Amniotic epithelial cell (primary cell): ENCODE results near the gene MYF5.

Experiments
- DNase-seq: peaks from one replicate; pipeline ENCODE4 v3.0.0-alpha.2; 2010; ENCODE audit warnings: low read depth

Gene MYF5

DNA sequence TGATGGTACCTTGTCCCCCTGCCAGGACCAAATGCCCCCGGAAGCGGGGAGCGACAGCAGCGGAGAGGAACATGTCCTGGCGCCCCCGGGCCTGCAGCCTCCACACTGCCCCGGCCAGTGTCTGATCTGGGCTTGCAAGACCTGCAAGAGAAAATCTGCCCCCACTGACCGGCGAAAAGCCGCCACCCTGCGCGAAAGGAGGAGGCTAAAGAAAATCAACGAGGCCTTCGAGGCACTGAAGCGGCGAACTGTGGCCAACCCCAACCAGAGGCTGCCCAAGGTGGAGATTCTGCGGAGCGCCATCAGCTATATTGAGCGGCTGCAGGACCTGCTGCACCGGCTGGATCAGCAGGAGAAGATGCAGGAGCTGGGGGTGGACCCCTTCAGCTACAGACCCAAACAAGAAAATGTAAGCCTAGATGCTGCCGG lies 8.9 kb upstream of the MYF5 start:
- no peak for DNase-seq

- DNase-seq = peak; percentile 11
These were observed 8.3 kb upstream of the MYF5 start for GRCh38 chr12:80708259-80708974.

DNA sequence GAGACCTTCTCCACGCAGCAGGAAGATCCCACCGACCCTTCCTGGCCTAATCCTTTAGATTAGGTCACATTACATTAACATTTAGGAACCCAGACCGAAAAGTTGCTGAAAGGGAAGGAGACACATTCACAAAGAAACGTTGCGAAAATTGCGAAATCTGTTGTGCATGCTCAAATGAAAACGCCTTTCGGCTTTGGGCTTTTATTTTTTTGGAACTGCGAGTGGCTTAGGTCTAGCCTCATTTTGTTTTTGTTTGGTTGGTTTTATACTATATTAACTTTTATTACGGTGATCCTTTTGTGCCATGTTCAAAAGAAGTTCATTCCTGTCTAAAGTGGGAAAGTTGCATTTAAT lies 7.8 kb upstream of the MYF5 start:
- DNase-seq = peak; percentile 12

DNA sequence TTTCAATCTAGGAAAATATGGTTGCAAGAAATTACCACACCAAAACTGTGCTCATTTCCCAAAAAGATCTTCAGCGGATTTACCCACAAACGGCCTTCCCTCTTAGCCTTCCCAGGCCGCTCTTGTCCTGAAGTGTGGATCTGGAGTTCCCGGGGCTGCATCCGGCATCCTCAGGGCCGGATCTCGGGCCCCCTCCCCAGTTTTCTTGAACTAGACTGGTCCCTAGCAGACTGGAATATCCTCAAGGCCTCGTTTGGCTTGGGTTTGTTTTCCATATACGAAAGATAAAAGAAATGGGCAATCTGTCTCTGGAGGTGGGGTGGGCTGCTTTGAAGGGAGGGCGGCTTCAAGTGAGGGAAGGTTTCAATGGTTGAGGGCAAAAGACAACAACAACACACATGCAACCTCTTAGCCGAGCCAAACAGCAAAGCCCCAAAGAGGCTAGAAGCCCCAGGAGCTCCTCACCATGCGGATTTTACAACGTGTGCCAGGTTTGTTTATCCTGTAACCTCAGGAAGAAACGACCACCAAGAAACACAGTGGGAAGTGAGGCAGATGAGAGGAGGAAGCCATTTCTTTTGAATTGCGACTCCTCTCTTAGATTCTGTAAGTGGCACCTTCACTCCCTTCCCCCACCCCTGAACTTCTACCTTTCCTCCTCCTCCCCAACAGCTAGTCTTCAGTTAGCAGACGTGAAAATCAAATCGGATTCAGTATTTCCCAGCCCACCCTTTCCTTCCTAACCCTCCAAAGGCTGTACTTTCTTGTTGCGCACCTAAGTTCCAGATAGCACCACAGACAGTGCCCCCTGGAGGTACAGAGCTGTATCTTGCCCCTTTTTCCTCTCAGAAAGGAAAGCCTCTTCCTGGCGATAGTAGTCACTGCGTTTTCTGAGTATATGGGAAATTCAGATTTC lies 6.6 kb upstream of the MYF5 start:
- peak; percentile 14 for DNase-seq

GRCh38 chr12:80710727-80711449 lies 5.8 kb upstream of the MYF5 start:
- DNase-seq = no peak

- no peak for DNase-seq
These were observed 4.8 kb upstream of the MYF5 start for GRCh38 chr12:80711866-80712265.

DNA sequence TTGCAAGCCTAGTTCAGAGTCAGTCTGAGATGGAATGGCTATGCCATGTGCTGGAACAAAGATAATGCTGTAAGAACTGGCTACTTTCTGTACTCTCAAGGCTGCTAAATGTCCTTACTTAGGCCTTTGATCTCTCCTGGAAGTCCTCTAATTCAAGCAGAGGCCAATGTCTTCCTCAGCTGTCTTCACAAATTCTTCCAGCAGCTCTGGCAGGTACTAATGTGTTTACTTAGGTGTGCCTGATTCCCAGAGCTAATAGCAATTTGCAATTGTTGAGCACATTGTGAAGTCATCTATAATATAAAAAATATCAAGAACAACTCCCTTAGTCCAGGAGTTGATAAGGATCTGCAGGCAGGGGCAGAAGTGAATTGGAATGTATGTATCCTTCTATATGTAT lies 3.8 kb upstream of the MYF5 start:
- no peak for DNase-seq

DNA sequence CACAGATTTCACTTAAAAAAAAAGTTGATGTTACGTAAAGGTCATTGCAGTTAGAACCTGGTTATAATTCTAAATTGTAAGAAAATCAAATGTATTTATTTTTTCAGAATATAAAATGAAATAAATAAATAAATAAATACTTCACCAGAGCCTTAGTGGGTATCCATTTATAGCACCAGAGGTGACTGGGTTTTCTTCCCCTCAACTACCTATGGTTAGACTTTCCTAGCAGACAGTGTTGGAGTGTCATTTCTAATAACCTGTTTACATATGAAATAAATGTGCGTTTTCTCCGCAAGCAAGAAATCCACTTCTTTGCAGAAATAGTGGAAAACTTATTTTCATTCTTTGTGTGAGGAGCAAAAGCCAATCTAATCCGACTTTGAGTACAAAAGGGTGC lies 3.3 kb upstream of the MYF5 start:
- no peak for DNase-seq

DNA sequence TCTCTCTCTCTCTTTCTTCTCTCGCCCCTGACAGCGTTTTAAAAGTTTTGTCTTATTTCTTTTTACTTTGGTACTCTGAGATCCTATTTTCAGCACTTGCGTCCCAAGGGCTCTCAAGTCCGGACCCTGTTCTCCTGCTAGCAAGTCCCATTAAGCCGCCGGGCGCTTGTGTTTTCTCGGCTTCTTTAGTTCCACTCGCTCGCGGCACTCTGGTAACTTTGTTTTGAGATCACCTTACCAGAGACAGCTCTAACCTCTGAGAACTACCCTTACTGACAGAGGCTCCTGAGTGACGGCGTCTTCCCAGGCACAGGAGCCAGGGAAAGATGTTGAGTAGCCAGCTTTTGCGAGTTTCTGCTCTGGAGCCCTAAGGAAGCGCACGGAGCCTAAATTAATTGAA lies 2.7 kb upstream of the MYF5 start:
- peak; percentile 31 for DNase-seq

DNA sequence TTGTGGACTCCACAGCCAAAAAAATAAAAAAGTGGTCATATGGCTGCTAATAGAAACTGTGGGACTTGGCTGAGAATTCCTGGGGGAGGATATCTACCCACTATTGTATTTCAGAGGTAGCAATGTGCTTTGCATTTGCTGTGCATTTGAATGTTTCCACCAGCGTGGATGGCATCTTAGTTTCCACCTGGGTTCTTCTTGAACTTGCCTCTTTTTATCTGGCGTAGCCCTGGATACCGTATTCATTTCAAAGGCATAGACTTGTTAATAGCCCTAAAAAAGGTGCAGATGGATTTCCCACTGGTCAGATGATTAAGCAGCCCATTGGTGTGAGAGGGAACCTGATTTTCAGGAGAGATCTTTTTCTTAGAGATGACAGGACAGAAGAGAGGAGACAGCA lies 1.9 kb upstream of the MYF5 start:
- no peak for DNase-seq

DNA sequence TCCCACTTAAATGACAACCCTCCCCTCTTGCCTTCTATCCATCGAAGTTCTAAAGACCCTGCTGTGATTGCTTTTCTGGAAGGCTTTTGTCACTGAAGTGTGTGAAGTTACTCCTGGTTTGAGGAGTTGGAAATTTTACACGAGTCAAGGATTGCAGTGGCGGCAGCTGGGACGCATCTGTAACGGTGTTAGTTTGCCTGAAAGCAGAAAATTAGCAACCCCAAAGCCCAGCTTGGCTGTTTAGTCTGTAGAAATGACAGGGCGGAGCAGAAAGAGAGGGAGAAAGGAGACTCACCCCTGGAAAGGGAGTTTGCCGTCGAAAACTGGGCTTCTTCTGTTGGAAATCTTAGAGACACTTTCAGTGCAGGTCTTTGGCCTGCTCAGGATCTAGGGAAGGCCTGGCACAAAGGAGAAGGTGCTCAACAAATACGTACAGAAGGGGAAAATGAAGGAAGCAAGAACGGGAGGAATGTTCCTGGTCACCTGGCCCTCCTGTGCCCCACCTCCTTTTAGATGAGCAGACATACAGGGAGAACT lies 931 bp upstream of the MYF5 start:
- DNase-seq = no peak

GRCh38 chr12:80717856-80718255 lies 1.1 kb downstream of the MYF5 start:
- no peak for DNase-seq

GRCh38 chr12:80720516-80720915 lies 3.8 kb downstream of the MYF5 start:
- DNase-seq = no peak

- no peak for DNase-seq
These were observed 4.6 kb downstream of the MYF5 start for GRCh38 chr12:80721326-80721725.

GRCh38 chr12:80745851-80746505 lies 29.3 kb downstream of the MYF5 start:
- DNase-seq = peak; percentile 4

DNA sequence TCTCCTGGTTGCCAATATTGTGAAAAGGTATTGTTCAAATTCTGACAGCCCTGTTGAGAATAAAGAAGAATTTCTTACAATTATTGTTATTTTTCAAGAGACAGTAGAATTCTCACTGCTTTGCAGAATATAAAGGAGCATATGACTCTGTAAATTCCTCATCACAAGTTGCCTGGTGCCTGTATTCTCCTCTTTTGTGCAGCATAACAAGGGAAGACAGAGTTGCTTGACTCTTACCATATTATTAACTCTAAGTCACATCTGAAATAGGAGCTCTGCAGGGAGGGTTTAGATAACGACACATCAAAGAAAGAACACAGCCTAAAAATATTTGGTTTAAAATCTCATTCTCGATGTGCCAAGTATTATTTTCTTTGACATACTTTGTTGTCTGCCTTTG lies 31.1 kb downstream of the MYF5 start:
- no peak for DNase-seq

DNA sequence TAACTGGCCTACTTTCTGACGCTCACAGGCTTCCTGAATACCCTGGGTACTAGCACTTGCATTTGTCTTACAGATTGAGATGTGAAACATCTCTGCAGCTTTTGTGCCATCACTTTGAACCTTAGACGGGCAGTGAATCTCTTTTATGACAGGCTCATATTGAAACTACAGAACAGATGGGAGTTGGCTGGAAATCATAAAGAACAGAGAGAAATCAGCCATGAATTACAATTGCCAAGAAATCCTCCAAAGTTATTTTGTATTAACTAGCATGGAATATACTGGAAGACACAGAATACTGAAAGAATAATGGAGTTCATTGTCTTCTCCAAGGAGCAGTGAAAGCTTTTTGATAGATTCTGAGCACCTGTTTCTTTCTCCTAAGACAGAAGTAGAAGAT lies 32.7 kb downstream of the MYF5 start:
- DNase-seq = no peak

DNA sequence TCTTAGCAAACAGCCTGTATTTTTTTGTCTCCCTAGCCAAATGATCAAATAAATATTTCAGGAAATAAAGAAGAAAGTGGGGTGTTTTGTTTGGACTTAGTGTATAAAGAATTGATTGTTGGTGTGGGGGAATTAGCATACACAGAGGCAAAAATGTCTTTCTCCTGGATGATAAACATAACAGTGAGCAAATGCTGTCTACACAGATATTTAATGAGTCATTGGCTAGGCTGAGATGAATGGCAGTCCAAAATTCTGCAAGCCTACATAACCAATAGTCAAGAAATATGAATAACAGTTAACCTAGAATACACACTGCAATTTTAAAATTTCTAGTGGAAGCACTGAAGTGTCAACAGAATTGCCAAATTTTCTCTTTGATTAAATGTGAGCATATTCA lies 35.8 kb downstream of the MYF5 start:
- DNase-seq = no peak

DNA sequence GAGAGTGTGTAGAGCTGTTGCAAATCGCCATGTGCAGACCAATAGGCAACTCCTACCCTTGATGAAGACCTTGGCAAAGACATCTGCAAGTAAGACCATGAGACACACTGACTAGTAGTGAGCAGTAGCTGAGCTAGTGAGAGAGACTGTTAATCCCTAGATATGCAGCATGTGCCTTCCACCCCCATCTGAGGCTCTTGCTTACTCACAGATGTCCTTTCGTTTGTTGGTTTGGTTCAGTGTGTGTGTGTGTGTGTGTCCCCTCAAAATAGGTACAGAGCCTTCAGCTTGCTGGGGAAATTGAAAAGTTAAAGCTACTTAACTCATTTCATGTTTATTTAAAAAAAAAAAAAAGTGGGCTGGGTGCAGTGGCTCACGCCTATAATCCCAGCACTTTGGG lies 37.6 kb downstream of the MYF5 start:
- no peak for DNase-seq

GRCh38 chr12:80756875-80757274 lies 40.2 kb downstream of the MYF5 start:
- DNase-seq = no peak

DNA sequence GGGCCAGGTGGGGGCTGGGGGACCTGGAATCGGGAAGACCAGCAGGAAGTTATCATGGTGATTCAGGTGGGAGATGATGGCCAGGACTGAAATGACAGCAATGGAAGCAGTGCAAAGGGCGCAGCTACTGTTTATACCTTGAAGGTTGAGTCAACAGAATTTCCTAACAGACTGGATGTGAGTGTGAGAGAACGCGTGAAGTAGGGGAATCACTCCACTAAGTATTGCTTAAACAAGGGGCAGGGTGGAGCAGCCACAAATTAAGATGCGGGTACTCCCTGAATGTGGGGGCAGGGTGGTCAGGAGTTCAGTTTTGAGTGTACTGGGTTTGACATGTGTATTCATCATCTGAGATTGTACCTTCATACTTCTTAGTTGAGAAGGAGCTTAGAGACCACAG lies 45.1 kb downstream of the MYF5 start:
- DNase-seq = peak; percentile 73

DNA sequence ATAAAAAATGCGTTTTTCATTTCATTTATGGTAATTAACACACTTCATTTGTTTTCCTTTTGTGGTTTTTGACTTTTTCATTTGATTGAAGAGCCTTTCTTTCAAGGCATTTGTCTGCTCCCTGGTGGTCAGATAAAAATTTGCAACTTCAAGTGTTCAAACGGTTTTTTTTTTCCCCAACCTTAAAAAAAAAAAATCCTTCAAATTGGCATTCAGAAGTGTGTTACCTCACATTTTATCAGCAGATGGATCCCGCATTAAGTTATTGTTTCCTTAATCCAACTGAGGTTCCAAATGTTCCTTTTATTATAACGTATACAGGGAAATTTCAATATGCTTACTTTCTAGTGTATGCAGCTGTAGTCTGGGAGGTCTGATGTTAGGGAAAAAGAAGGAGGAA lies 47.2 kb downstream of the MYF5 start:
- DNase-seq = peak; percentile 55
